Measurements from ENCODE around the gene CRLF3.

Gene CRLF3

GRCh38 chr17:30824356-30825145, at the start of gene CRLF3:
Gene CRLF3 (minus strand): TSS chr17:30824692. CDS start chr17:30824651, 41 bp downstream.
- Mint-ChIP-seq H3K9me3 (no peaks in the 10 kb centered on the region), H3K27ac (peak within 1 kb of the TSS; percentile 66), H3K4me1 (peaks cover 25% of the 10 kb centered on the region), H3K27me3 (ENCODE audit: low read depth, poor library complexity) (no peaks in the 10 kb centered on the region), H3K4me3 (peak within 1 kb of the TSS; percentile 95), H3K36me3 (ENCODE audit: low read depth) (no peaks in the 10 kb centered on the region)
- peak; percentile 91 for DNase-seq
- TF ChIP-seq, protein P1, sequence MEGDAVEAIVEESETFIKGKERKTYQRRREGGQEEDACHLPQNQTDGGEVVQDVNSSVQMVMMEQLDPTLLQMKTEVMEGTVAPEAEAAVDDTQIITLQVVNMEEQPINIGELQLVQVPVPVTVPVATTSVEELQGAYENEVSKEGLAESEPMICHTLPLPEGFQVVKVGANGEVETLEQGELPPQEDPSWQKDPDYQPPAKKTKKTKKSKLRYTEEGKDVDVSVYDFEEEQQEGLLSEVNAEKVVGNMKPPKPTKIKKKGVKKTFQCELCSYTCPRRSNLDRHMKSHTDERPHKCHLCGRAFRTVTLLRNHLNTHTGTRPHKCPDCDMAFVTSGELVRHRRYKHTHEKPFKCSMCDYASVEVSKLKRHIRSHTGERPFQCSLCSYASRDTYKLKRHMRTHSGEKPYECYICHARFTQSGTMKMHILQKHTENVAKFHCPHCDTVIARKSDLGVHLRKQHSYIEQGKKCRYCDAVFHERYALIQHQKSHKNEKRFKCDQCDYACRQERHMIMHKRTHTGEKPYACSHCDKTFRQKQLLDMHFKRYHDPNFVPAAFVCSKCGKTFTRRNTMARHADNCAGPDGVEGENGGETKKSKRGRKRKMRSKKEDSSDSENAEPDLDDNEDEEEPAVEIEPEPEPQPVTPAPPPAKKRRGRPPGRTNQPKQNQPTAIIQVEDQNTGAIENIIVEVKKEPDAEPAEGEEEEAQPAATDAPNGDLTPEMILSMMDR (IDR thresholded peaks at IDR 0.05): peak; percentile 10

GRCh38 chr17:30869005-30869404, 44.5 kb upstream of the CRLF3 start:
- Mint-ChIP-seq H3K4me1 (no peaks in the 10 kb centered on the region), H3K27me3 (ENCODE audit: low read depth, poor library complexity) (no peaks in the 10 kb centered on the region), H3K27ac (peak overlapping the region; percentile 75), H3K9me3 (no peaks in the 10 kb centered on the region), H3K4me3 (no peak overlapping the region), H3K36me3 (ENCODE audit: low read depth) (peaks cover 63% of the 10 kb centered on the region)
- no peak for DNase-seq
- TF ChIP-seq, protein P1 (IDR thresholded peaks at IDR 0.05): no peak

- Mint-ChIP-seq H3K4me3 (no peak overlapping the region), H3K36me3 (ENCODE audit: low read depth) (peaks cover 69% of the 10 kb centered on the region), H3K27ac (peak overlapping the region; percentile 80), H3K4me1 (no peaks in the 10 kb centered on the region), H3K27me3 (ENCODE audit: low read depth, poor library complexity) (no peaks in the 10 kb centered on the region), H3K9me3 (no peaks in the 10 kb centered on the region)
- no peak for DNase-seq
- TF ChIP-seq, protein P1 (IDR thresholded peaks at IDR 0.05): no peak
Observed at GRCh38 chr17:30864636-30865035, 40.1 kb upstream of the CRLF3 start.

DNA sequence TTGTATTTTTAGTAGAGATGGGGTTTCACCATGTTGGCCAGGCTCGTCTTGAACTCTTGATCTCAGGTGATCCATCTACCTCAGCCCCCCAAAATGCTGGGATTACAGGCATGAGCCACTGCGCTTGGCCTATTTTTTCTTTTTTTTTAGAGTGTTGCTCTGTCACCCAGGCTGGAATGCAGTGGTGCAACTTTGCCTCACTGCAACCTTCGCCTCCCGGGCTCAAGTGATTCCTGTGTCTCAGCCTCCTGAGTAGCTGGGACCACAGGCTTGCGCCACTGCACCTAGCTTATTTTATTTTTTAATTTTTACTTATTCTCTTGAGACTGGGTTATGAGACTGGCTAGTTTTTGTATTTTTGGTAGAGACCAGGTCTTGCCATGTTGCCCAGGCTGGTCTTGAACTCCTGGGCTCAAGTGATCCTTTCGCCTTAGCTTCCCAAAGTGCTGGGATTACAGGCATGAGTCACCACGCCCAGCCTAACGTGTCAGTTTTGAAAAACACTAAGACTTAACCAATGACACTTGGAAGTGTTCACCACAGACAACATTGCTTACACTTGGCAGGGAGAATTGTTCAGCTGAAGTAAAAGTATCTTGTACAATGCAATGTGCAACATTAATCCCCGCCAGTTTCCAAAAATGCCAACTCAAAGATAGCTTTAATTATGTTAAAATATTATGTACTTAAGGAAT, 34.2 kb upstream of the CRLF3 start:
- DNase-seq: no peak
- H3K4me3 Mint-ChIP-seq: no peak overlapping the region
- no peak overlapping the region for H3K27ac Mint-ChIP-seq
- H3K9me3 Mint-ChIP-seq: no peaks in the 10 kb centered on the region
- H3K36me3 Mint-ChIP-seq (ENCODE audit: low read depth): peaks cover 75% of the 10 kb centered on the region
- H3K4me1 Mint-ChIP-seq: no peaks in the 10 kb centered on the region
- no peaks in the 10 kb centered on the region for H3K27me3 Mint-ChIP-seq (ENCODE audit: low read depth, poor library complexity)
- TF ChIP-seq, protein P1 (IDR thresholded peaks at IDR 0.05): no peak

DNA sequence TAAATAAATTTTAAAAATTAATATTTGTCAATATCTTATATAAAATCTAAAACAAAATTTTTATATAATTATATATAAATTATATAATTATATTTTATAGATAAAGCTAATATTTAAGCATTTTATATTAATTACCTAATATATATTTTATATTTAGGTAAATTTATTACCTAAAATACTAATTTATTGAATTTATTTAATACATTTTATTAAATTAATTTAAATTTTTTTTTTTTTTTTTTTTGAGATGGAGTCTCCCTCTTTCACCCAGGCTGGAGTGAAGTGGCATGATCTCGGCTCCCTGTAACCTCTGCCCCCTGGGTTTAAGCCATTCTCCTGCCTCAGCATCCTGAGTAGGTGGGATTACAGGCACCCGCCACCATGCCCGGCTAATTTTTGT, 29.7 kb upstream of the CRLF3 start:
- H3K27me3 Mint-ChIP-seq (ENCODE audit: low read depth, poor library complexity): no peaks in the 10 kb centered on the region
- H3K9me3 Mint-ChIP-seq: no peaks in the 10 kb centered on the region
- DNase-seq: no peak
- H3K27ac Mint-ChIP-seq: no peak overlapping the region
- TF ChIP-seq, protein P1 (IDR thresholded peaks at IDR 0.05): no peak
- H3K4me1 Mint-ChIP-seq: no peaks in the 10 kb centered on the region
- H3K36me3 Mint-ChIP-seq (ENCODE audit: low read depth): peaks cover 73% of the 10 kb centered on the region
- H3K4me3 Mint-ChIP-seq: no peak overlapping the region
